ENCODE data around the gene CADPS2. TPM values are rescaled to one million over a fixed set of nuclear protein-coding genes. Genes with fewer than 3 reads are reported as not detected.

CADPS2 gene
- total and polyA plus RNA-seq, 2 of the 8 experiments (the other 6 are each of a cell fraction or from before 2014, with no cell fraction given), result 8.9 to 22.3 TPM

DNA sequence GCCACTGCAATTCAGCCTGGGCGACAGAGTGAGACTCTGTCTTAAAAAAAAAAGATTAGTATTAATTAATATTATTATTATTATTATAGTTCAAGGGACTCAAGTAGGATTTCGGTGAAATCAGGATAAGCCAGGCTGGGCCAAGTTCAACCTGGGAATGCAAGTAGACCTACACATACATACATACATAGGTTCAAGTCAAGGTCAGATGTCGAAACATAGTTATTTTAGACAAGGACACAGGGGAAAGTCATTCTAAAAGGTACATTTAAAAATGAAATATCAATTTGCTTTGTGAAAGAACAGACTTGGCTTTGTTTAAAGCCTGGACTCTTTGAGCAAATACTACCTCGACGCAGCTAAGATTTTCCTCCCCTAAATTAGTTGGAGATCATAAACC, 336.7 kb downstream of the CADPS2 start:
- Histone ChIP-seq H3K4me3 (ENCODE audit: extremely low read depth in 1 of 4, insufficient read depth in 2 of 4, low read depth in 3 of 4, low read length in 4 of 4) (no peak overlapping the region), H3K14ac (ENCODE audit: insufficient read length) (no peak overlapping the region), H4K20me1 (replicated peaks in 1 of 2; ENCODE audit: control insufficient read depth in 1 of 2, insufficient read depth in 2 of 2, low read length in 2 of 2) (no peaks in the 10 kb centered on the region), H2AK5ac (ENCODE audit: low read depth, low read length) (no peak overlapping the region), H3K9me3 (ENCODE audit: insufficient read depth in 2 of 2, low read depth in 1 of 2, low read length in 1 of 2) (no peaks in the 10 kb centered on the region), H3K27me3 (replicated peaks in 1 of 4; ENCODE audit: control insufficient read depth in 3 of 4, extremely low read depth in 1 of 4, insufficient read depth in 3 of 4, low read length in 3 of 4) (no peaks in the 10 kb centered on the region), H3K79me2 (ENCODE audit: control insufficient read depth in 1 of 2, insufficient read depth in 2 of 2, low read length in 2 of 2) (no peaks in the 10 kb centered on the region), H2AFZ (ENCODE audit: low read length) (no peak overlapping the region), H3K18ac (ENCODE audit: extremely low read depth, low read length) (no peak overlapping the region), H3K23me2 (ENCODE audit: low read depth, low read length) (no peaks in the 10 kb centered on the region), H3K36me3 (ENCODE audit: control insufficient read depth in 2 of 4, insufficient read depth in 4 of 4, low read length in 3 of 4) (no peaks in the 10 kb centered on the region), H4K8ac (ENCODE audit: extremely low read depth, insufficient read depth, low read length) (no peak overlapping the region), H3K4me2 (ENCODE audit: insufficient read depth in 1 of 2, low read depth in 2 of 2, low read length in 2 of 2) (no peak overlapping the region), H4K5ac (ENCODE audit: insufficient read length, low read depth, low read length) (no peak overlapping the region), H3K27ac (ENCODE audit: low read depth, low read length) (no peak overlapping the region), H4K91ac (replicated peaks; ENCODE audit: insufficient read length, low read length) (no peak overlapping the region), H3K79me1 (ENCODE audit: low read depth, low read length) (no peaks in the 10 kb centered on the region), H2BK15ac (ENCODE audit: low read length) (no peak overlapping the region), H2BK120ac (replicated peaks; ENCODE audit: low read depth, low read length) (no peak overlapping the region), H2BK12ac (ENCODE audit: low read depth, low read length) (no peak overlapping the region), H2BK20ac (ENCODE audit: low read length) (no peak overlapping the region), H2BK5ac (ENCODE audit: low read depth, low read length) (no peak overlapping the region), H3K9ac (replicated peaks in 1 of 4; ENCODE audit: extremely low read depth in 1 of 4, low read depth in 3 of 4, low read length in 3 of 4) (no peak overlapping the region), H3K23ac (ENCODE audit: insufficient read length) (no peak overlapping the region), H3K56ac (replicated peaks; ENCODE audit: insufficient read length, low read depth, low read length) (no peak overlapping the region), H3K4me1 (replicated peaks in 1 of 4; ENCODE audit: control insufficient read depth in 3 of 4, insufficient read depth in 4 of 4, low read length in 3 of 4) (no peaks in the 10 kb centered on the region), H3K4ac (replicated peaks; ENCODE audit: insufficient read length, low read depth, low read length) (no peak overlapping the region)
- no peak for DNase-seq (ENCODE audit: low read depth in 1 of 2, low spot score in 2 of 2)
- ChIA-PET CTCF (ENCODE audit: partially characterized antibody) (interaction anchor here (0.9 to 1.0 kb wide), 2 partner anchors 139 to 605 kb away, joined by 3 to 4 read pairs; no protein-coding TSS in a partner anchor), POLR2A (ENCODE audit: partially characterized antibody) (interaction anchor here (1.1 kb wide), 1 partner anchor 11 kb away, joined by 4 read pairs; no protein-coding TSS in a partner anchor)
- FAIRE-seq, result no peak
- WGBS, 2 experiments (ENCODE audit: extremely low coverage in 1 of 2, insufficient coverage in 1 of 2, insufficient read length in 1 of 2, insufficient replicate concordance in 2 of 2, low coverage in 1 of 2, low lambda C conversion rate in 2 of 2, missing lambda C conversion rate in 1 of 2), result 84% methylated on average over 5 of the region's 5 CpGs; no CpG with 5 or more reads in 1 of the 2 experiments
- TF ChIP-seq, protein P1, sequence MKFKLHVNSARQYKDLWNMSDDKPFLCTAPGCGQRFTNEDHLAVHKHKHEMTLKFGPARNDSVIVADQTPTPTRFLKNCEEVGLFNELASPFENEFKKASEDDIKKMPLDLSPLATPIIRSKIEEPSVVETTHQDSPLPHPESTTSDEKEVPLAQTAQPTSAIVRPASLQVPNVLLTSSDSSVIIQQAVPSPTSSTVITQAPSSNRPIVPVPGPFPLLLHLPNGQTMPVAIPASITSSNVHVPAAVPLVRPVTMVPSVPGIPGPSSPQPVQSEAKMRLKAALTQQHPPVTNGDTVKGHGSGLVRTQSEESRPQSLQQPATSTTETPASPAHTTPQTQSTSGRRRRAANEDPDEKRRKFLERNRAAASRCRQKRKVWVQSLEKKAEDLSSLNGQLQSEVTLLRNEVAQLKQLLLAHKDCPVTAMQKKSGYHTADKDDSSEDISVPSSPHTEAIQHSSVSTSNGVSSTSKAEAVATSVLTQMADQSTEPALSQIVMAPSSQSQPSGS (IDR thresholded peaks at IDR 0.05; ENCODE audit: low read length), result no peak
- TF ChIP-seq NRF1 (IDR thresholded peaks at IDR 0.05; ENCODE audit: low read depth, low read length) (no peak), SP1 (IDR thresholded peaks at IDR 0.05; ENCODE audit: low read depth, low read length) (no peak), KDM1A (IDR thresholded peaks at IDR 0.05; ENCODE audit: borderline replicate concordance, low read length) (no peak), CBX8 (IDR thresholded peaks at IDR 0.05; ENCODE audit: borderline replicate concordance, low read depth, low read length) (no peak), JUN (IDR thresholded peaks at IDR 0.05; ENCODE audit: low read depth, low read length) (no peak), YY1 (IDR thresholded peaks at IDR 0.05; ENCODE audit: low read depth, low read length) (no peak), PHF8 (conservative IDR thresholded peaks at IDR 0.05; ENCODE audit: low read depth, low read length) (no peak), SIX5 (IDR thresholded peaks at IDR 0.05; ENCODE audit: low read depth, low read length) (no peak), MAFK (IDR thresholded peaks at IDR 0.05; ENCODE audit: low read depth, low read length) (no peak), CREB1 (IDR thresholded peaks at IDR 0.05) (no peak)

Data from H1 (cell line).